HG02642 (cell line): ENCODE data around the gene CD72.
"Not testable (repeated sequence)": the region's sequence is repeated elsewhere in the genome, so short reads cannot be mapped to it uniquely, and the experiment has no call there.

ENCODE experiments used
- ATAC-seq: cut with Tn5 transposase; IDR thresholded peaks from one replicate; pipeline ENCODE4 v1.9.1; 2021; ENCODE audit warnings: mild to moderate bottlenecking; ENCODE audit not compliant: unreplicated experiment, poor library complexity

Gene CD72

DNA sequence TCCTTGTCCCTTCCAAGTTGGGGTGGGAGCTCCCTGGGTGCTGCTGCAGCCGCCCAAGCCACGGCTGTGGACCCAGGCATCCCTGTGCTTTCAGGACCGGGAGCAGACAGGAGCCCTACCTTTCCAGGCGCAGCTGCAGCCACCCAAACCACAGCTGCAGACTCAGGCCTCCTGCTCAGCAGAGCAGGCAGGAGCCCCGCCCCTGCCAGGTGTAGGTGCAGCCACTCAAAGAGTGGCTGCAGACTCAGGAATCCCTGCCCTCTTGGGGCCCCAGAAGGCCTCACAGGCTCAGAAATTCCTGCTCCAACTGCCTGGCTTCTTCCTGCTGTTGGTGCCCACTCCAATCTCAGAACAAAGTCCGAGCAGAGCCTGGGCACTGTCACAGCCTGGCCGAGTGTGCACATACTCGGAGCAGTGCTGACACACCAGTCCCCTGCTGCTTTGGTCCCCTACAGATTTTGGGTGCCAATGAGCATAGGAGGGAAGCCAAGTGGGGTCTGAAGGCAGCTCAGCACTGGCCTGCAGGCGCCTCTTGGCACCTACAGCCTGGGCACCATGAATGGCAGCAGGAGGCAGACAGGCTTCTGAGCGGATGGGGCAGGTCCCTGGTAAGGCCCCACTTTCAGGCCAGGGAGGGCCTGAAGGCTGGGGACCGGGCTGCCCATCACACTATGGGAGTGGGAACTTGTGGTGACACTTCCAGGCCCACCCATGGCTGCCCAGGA lies 19.2 kb downstream of the CD72 start:
- no peak for ATAC-seq

GRCh38 chr9:35596907-35597306 lies 21.3 kb downstream of the CD72 start:
- ATAC-seq: not testable (repeated sequence)

- ATAC-seq: no peak
Measured at GRCh38 chr9:35594471-35594870, 23.7 kb downstream of the CD72 start.

DNA sequence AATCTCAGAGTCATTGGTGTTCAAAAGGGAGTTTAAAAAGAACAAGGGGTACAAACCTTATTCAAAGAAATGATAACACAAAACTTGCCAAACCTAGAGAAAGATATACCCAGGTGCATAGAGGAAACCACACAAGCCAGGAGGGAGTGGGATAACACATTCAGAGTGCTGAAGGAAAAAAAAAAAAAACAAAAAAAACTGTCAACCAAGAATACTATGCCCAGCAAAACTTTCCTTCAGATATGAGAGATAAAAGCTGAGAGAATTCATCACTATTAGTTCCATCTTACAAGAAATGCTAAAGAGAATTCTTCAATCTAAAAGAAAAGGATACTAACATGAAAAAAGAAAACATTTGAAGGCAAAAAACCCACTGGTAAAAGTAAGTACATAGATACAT lies 24.6 kb downstream of the CD72 start:
- ATAC-seq: no peak

GRCh38 chr9:35588506-35588905 lies 29.7 kb downstream of the CD72 start:
- ATAC-seq: not testable (repeated sequence)

DNA sequence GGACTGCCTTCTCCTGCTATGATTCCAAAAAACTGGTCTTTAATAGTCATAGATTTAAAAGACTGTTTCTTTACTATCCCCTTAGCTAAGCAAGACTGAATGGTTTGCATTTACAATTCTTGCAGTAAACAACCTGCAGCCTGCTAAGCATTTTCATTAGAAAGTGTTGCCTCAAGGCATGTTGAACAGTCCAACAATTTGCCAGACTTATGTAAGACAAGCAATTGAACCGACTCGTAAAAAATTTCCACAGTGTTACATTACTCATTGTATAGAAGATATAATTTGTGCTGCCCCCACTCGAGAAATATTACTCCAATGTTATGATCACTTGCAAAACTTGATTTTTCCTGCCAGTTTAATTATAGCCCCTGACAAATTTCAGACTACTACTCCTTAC lies 33.5 kb downstream of the CD72 start:
- ATAC-seq: not testable (repeated sequence)

DNA sequence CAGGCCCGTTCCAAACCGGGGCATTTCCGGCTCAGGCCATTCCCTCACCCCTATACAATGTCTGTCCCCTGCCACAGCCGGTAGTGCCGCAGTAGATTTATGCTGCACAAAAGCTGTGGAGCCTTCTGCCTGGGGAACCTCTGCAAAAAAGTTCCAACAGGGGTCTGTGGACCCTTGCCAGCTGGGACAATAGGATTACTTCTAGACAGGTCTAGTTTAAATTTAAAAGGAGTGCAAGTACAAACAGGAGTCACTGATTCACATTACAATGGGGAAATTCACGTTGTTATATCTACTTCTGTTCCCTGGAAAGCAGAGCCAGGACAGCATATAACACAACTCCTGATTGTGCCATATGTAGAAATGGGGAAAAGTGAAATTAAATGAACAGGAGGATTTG lies 34.7 kb downstream of the CD72 start:
- ATAC-seq: not testable (repeated sequence)

DNA sequence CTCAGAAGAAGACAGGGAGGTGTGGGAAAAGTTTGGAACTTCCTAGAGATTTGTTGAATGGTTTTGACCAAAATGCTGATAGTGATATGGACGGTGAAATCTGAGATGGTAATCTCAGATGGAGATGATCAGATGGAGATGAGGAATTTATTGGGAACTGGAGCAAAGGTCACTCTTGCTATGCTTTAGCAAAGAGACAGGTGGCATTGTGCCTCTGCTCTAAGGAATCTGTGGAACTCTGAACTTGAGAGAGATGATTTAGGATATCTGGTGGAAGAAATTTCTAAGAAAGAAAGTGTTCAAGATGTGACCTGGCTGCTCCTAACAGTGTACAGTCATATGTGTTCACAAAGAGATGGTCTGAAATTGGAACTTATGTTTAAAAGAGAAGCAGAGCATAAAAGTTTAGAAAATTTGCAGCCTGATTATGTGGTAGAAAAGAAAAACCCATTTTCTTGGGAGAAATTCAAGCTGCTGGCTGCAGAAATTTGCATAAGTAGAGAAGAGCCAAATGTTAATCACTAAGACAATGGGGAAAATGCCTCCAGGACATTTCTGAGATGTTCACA lies 38.5 kb downstream of the CD72 start:
- ATAC-seq: not testable (repeated sequence)

DNA sequence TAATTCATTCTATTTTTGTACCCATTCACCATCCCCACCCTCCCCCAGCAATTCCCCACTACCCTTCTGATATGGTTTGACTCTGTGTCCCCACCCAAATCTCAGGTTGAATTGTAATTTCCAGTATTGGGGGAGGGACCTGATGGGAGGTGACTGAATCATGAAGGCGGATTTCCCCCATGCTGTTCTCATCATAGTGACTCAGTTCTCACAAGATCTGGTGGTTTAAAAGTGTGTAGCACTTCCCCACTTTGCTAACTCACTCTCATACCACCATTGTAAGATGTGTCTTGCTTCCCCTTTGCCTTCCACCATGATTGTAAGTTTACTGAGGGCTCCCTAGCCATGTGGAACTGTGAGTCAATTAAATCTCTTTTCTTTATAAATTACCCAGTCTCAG lies 39.1 kb downstream of the CD72 start:
- no peak for ATAC-seq

GRCh38 chr9:35577486-35577885 lies 40.7 kb downstream of the CD72 start:
- ATAC-seq: no peak

DNA sequence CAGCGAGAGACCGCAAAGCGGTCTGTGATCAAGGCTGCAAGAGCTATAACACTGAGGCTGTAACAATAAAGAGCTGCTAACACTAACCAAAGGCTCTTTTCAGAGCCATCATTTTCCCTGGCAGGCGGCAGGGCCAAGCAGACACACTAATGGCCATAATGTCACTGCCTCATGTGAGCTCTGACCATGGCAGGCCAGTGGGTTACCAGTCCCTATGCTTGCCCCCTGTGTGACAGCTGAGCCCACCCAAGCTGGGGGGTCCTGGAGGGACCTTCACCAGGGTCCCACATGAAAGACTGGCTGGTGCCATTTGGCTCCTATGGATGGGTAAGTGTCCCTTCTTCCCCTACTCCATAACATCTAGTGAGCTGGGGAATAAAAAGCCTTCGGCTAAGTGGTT lies 42.7 kb downstream of the CD72 start:
- ATAC-seq: no peak

DNA sequence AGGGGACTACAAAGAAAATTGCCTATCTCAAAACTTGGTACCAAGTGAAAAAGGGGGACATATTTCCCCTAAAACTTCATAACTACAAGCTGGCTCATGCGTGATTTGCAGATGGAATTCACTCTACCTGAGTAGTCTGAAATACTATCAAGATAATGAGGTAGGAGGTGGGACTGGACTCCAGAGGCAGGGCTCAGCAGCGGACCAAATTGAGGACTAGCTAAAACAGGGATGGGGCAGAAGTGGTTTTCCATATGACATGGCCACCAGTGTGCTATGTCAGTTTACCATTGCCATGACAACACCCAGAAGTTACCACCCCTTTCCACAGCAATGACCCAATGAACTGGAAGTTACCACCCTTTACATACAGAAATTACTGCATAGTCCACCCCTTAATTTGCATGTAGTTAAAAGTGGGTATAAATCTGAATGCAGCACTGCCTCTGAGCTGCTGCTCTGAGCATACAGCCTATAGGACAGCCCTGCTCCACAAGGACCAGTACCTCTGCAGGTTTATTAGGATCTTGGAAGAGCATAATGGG lies 43.6 kb downstream of the CD72 start:
- no peak for ATAC-seq

DNA sequence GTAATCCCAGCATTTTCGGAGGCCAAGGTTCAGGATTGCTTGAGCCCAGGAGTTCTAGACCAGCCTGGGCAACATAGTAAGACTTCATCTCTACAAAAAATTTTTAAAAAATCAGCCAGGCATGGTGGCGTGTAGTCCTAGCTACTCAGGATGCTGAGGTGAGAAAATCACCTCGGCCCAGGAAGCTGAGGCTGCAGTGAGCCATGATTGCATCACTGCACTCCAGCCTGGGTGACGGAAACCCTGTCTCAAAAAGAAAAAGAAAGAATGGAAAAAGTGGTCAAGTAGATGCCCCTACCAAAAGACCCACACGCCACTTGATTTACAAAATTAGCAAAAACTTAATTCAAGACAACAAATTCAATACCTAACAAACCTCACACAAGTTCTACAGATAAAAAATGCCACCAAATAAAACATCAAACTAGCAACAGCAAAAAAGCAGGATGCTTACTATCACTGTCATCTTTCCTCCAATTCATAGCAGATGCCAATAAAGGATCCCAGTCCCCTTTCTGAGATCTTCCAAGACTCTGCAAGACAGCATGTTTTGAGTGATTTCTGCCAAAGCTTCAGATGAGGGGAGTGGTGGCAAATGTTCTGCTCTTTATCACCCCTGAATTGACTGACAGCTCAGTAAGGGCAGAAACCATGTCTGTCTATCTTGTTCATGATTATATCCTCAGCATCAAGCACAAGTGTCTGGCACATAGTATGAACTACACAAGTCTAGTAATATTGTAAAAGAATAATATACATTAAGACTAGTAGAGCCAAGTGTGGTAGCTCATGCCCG lies 47.3 kb downstream of the CD72 start:
- no peak for ATAC-seq

GRCh38 chr9:35569206-35569605 lies 49.0 kb downstream of the CD72 start:
- peak; percentile 74 for ATAC-seq

GRCh38 chr9:35568196-35568595 lies 50.0 kb downstream of the CD72 start:
- no peak for ATAC-seq

GRCh38 chr9:35566417-35566816 lies 51.8 kb downstream of the CD72 start:
- no peak for ATAC-seq

DNA sequence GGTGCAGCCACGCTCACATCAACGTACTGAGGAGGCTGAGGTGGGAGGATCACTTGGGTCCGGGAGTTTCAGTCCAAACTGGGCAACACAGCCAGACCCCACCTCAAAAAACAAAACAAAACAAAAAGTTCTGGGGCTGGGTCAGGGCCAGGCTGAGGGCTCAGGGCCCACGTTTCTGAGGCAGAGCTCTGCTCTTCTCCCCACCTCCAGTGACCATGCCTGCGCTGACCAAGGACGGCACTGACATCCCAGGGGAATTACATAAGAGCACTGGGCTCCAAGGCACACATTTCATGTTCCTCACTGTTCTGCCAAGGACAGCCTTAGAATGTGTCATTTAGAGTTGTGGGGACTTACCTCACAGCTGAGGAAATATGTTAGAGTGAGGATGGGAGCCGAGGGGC lies 53.6 kb downstream of the CD72 start:
- no peak for ATAC-seq

DNA sequence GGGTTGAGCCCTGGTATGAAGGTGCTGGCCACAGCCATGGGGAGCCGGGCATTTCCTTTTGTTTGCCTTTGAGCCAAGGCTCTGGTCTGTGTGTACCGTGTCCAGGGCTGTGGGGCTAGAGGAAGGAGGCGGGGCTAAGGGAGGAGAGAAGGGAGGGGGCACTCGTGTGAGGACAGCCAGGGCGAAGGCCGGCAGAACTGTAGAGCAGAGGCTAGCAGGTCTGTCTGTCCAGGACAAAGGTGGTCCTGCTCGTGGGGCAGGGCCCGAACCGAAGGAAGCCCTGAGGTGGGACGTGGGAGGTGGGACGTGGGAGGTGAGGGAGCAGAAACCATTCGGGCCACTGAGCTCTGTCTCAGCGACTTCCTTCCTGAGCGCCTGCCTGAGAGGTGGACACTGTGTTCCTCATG lies 54.4 kb downstream of the CD72 start:
- ATAC-seq: no peak

DNA sequence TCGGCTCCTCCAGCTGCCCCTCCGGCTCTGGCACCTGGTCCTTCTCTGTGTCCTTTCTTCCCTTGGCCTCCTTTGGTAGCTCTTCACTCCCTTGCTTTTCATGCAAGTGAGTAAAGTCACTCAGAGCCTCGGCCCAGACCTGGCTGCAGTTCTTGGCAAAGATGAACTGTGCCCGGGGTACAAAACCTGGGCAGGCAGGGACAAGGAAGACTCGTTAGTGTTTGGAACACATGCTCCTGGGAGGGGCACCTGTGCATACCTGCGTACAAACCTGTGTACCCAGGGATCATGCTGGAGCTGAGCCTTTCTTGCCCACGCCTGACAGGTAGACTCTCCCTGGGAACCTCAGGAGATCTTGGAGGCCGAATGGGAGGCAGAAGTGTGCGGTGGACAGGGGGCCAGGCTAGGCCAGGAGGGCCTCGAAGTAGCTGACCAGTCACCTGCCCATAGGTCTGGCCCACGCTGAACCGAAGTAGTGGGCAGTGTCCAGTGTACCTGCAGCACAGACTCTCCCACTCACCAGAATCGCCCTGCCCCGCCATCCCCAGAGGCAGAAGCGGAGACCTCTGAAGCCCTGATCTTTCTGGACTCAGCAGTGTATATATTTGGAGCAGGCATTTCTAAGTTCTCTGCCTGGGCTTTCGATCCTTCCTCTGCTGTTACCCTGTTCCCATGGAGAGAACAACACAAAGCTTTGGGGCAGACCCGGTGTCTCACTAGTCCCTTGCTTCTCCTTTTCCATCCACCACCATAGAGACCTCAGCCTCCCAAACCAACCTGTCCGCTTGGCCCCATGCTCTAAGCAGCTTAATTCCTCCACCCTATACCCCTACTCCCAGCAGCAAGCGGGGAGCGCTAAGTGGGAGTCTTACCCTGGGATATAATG lies 55.1 kb downstream of the CD72 start:
- no peak for ATAC-seq
